AG09309 (cell line): ENCODE data around the gene PDSS1.

Experiments
- DNase-seq: peaks from one replicate; pipeline ENCODE4 v3.0.0-alpha.2; 2010; ENCODE audit warnings: low read depth
- H3K4me3 ChIP-seq: 2 replicates; pipeline ENCODE4 v1.5.1; 2011; ENCODE audit warnings: mild to moderate bottlenecking, low read depth, low read length, moderate library complexity; ENCODE audit not compliant: control insufficient read depth
- TF ChIP-seq, protein P1 (sequence below): IDR thresholded peaks from 2 replicates; pipeline ENCODE4 v1.5.1; 2011; ENCODE audit warnings: mild to moderate bottlenecking, low read depth, low read length, inconsistent platforms; ENCODE audit not compliant: insufficient read depth, control insufficient read depth; ENCODE audit errors: missing control alignments

PDSS1 gene

DNA sequence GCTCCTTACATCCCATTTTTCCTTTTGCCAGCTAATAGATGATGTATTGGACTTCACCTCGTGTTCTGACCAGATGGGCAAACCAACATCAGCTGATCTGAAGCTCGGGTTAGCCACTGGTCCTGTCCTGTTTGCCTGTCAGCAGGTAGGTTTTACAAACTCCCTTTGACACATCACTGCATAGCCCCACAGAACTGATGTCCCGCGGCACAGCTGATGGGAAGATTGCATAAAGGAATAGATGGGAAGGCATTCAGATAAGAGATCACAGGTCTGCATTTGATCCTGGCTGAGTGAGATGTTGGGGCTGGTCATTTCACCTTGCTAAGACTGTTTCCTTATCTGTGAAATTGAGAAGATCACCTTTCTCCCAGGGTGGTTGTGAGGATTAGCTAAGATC, 37.9 kb downstream of the PDSS1 start:
- H3K4me3 ChIP-seq = no peak overlapping the region
- no peak for DNase-seq
- TF ChIP-seq, protein P1, sequence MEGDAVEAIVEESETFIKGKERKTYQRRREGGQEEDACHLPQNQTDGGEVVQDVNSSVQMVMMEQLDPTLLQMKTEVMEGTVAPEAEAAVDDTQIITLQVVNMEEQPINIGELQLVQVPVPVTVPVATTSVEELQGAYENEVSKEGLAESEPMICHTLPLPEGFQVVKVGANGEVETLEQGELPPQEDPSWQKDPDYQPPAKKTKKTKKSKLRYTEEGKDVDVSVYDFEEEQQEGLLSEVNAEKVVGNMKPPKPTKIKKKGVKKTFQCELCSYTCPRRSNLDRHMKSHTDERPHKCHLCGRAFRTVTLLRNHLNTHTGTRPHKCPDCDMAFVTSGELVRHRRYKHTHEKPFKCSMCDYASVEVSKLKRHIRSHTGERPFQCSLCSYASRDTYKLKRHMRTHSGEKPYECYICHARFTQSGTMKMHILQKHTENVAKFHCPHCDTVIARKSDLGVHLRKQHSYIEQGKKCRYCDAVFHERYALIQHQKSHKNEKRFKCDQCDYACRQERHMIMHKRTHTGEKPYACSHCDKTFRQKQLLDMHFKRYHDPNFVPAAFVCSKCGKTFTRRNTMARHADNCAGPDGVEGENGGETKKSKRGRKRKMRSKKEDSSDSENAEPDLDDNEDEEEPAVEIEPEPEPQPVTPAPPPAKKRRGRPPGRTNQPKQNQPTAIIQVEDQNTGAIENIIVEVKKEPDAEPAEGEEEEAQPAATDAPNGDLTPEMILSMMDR = no peak

DNA sequence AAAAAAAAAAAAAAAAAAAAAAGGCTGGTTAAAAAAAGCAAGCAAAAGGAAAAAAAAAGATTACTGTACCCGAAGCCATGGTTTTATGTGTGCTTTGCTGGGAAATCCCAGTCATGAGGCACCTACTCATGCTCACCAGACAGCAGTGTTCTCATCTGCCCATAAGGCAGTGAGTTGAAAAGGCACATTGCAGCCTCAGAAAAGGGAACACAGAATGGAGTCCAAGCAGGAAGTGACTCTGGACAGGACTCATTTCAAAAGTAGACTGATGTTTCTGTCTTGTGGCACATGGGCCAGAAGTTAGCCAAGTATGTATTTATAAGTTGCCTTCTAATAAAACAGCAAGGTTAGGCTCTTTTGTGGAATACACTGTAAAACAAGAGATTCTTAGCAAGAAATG, 40.2 kb downstream of the PDSS1 start:
- DNase-seq = peak; percentile 17
- TF ChIP-seq, protein P1 = no peak
- H3K4me3 ChIP-seq = no peak overlapping the region

DNA sequence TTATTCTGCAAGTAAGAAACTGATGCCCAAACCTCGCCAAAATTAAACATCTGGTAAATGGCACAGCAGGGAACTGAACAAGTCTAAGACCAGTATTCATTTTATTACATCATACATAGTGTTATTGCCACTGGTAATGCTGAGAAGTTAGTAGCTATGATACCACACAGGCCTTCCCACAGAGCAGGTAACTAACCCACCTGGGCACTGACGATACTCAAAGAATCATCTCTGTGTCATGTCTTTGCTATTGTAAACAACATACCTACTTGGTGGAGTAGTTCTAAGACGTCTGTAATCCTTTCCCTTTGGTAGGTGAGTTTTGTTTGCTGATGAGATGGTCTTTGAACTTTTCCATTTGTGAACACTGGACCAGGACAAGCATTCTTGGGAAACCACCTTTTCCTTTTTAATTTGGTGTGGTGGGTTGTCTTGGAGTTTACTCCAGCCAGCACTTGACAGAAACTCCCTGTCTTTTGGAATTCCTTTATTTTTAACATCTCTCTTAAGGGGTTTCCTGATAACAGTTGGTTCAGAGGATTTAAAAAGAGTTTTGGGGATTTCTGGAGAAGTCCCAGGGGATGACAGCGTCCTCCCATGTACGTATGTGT, 40.9 kb downstream of the PDSS1 start:
- H3K4me3 ChIP-seq = no peak overlapping the region
- DNase-seq = no peak
- TF ChIP-seq, protein P1 = no peak

DNA sequence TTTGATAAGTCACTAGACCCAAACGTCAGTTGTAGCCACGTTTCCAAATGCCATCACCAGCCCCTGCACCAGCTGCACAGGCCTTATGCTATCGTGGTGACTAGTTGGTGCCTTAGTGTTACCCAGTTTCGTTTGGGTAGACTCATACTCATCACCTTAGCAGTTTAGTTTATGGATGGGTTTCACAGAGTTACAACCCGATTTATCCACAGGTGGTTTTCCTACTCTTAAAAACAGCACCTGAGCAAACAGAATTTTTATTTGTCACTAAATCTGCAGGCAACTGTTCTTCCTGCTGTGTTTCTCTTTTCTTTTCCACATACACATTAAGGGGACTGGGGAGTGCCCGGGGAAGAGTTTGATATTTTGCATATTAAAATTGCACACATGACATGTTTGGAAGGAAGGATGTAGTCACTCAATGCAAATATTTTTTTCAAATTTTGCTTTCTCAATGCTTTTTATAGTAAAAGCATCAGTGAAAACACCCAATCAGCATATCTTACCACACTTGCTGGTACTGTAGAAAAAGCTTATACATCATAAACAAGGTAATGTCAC, 41.6 kb downstream of the PDSS1 start:
- TF ChIP-seq, protein P1 = no peak
- no peak overlapping the region for H3K4me3 ChIP-seq
- no peak for DNase-seq

DNA sequence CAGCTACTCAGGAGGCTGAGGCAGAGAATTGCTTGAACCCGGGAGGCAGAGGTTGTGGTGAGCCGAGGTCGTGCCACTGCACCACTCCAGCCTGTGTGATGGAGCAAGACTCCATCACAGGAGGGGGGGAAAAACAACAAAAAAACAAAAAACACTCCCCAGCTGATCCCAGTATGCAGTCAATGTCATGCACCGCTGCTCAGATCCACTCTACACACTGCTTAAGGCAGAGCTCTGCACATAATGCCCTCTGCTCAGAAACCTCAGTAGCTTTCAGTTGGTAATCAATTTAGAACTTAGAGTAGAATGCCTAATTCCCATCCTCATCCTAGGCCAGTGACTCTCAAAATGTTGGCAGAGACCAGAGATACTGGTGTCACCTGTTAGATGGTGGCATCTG, 43.9 kb downstream of the PDSS1 start:
- TF ChIP-seq, protein P1 = no peak

DNA sequence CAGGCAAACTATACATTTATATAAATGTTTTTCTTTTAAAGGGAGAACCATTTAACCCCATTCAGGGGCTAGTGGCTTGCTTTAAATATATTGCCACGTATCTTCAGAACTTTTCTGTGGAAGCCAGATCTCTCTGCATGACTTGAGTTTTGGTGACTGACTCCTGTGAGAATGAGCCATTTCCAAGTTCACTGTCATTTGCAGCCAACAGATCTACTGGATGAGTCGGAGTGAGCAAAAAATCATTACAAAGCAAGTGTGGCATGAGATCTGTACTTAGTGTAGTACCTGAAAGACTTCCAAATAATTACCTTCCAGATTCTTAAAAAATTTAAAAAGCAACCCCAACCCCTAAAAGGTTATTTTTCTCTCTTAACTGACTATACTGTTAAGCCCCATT, 45.6 kb downstream of the PDSS1 start:
- DNase-seq = no peak
- TF ChIP-seq, protein P1 = no peak
- H3K4me3 ChIP-seq = no peak overlapping the region

More for the DNA sequence above, 43.9 kb downstream of the PDSS1 start:
- DNase-seq = no peak
- no peak overlapping the region for H3K4me3 ChIP-seq
